GM12878 (cell line): Measurements from ENCODE around the gene NTRK1. TPM values are rescaled to one million over a fixed set of nuclear protein-coding genes. Genes with fewer than 3 reads are reported as not detected.

ENCODE experiments used
- BHLHE40 ChIP-seq, 2 experiments: fragments of 450-650 bp in 1 of 2; IDR thresholded peaks; 2 replicates each; pipeline ENCODE4 v1.6.1; 2011 to 2017; ENCODE audit warnings: low read depth in 2 of 2, borderline replicate concordance in 1 of 2, improper control_type of control experiment in 1 of 2, low read length in 1 of 2, mild to moderate bottlenecking in 1 of 2
- HCFC1 ChIP-seq: fragments of 150-350 bp; IDR thresholded peaks from 2 replicates; pipeline ENCODE4 v1.6.1; 2014; ENCODE audit warnings: low read length
- IRF4 ChIP-seq: IDR thresholded peaks from 2 replicates; pipeline ENCODE4 v1.6.1; 2011; ENCODE audit warnings: low read depth, low read length
- MYC ChIP-seq: IDR thresholded peaks from 2 replicates; pipeline ENCODE4 v1.6.1; 2011; ENCODE audit warnings: mild to moderate bottlenecking, low read length, moderate library complexity, inconsistent platforms; ENCODE audit not compliant: insufficient read depth, insufficient replicate concordance, insufficient read length, severe bottlenecking
- USF1 ChIP-seq: IDR thresholded peaks from 2 replicates; pipeline ENCODE4 v1.6.1; 2011; ENCODE audit warnings: borderline replicate concordance, low read depth, mild to moderate bottlenecking, moderate library complexity, mixed read lengths, low read length; ENCODE audit not compliant: insufficient read depth; ENCODE audit errors: extremely low read length
- ZBTB40 ChIP-seq: fragments of 450-650 bp; IDR thresholded peaks from 2 replicates; pipeline ENCODE4 v1.6.1; 2016; ENCODE audit warnings: mild to moderate bottlenecking, moderate library complexity, borderline replicate concordance
- ZNF217 ChIP-seq: fragments of 450-650 bp; IDR thresholded peaks from 2 replicates; pipeline ENCODE4 v1.6.1; 2017; ENCODE audit warnings: antibody characterized with exemption, mild to moderate bottlenecking
- ZNF274 ChIP-seq: IDR thresholded peaks from one replicate; pipeline ENCODE4 v1.8.0; 2011; ENCODE audit not compliant: insufficient read length, insufficient read depth
- polyA plus RNA-seq, 11 experiments: library from polyadenylated mRNA; depleted of rRNA in 4 of 11; unstranded in 6 of 11; stranded (reverse) in 5 of 11; fragments of >200 nt; fragmentation: Nextera tagmentation in 4 of 11; fragmentation: Illumina TruSeq in 1 of 11; extraction: Ambion mirVana in 4 of 11; extraction: Trizol in 1 of 11; gene quantifications; 1 replicate in 1 of 11; 2 replicates in 10 of 11; pipeline versions ENCODE4 v1.2.1 to v1.2.3, GENCODE V29; 2011 to 2016; ENCODE audit warnings: inconsistent platforms in 2 of 11, missing spikeins in 2 of 11, low read depth in 1 of 11
- total RNA-seq, 4 experiments: library from RNA; depleted of rRNA in 3 of 4; stranded (reverse); fragments of >200 nt in 3 of 4; fragmentation: Illumina TruSeq in 1 of 4; extraction: Trizol in 1 of 4; gene quantifications; 2 replicates each; pipeline versions ENCODE4 v1.2.1 to v1.2.3, GENCODE V29; 2013 to 2021
- TF ChIP-seq, protein P1 (sequence below): fragments of 450-650 bp; formaldehyde crosslinking; IDR thresholded peaks from 2 replicates; pipeline ENCODE4 v1.4.0; 2020; ENCODE audit warnings: mild to moderate bottlenecking, moderate library complexity
- TF ChIP-seq, protein P2 (sequence below): fragments of 450-650 bp; IDR thresholded peaks from 2 replicates; pipeline ENCODE4 v1.6.1; 2017; ENCODE audit warnings: mild to moderate bottlenecking, moderate library complexity

NTRK1 gene
- total and polyA plus RNA-seq, 10 of the 15 experiments (the other 5 are each of a cell fraction or from before 2014, with no cell fraction given) = 0.10 to 0.56 (median 0.40) TPM; not detected in 7

- TF ChIP-seq, protein P1, sequence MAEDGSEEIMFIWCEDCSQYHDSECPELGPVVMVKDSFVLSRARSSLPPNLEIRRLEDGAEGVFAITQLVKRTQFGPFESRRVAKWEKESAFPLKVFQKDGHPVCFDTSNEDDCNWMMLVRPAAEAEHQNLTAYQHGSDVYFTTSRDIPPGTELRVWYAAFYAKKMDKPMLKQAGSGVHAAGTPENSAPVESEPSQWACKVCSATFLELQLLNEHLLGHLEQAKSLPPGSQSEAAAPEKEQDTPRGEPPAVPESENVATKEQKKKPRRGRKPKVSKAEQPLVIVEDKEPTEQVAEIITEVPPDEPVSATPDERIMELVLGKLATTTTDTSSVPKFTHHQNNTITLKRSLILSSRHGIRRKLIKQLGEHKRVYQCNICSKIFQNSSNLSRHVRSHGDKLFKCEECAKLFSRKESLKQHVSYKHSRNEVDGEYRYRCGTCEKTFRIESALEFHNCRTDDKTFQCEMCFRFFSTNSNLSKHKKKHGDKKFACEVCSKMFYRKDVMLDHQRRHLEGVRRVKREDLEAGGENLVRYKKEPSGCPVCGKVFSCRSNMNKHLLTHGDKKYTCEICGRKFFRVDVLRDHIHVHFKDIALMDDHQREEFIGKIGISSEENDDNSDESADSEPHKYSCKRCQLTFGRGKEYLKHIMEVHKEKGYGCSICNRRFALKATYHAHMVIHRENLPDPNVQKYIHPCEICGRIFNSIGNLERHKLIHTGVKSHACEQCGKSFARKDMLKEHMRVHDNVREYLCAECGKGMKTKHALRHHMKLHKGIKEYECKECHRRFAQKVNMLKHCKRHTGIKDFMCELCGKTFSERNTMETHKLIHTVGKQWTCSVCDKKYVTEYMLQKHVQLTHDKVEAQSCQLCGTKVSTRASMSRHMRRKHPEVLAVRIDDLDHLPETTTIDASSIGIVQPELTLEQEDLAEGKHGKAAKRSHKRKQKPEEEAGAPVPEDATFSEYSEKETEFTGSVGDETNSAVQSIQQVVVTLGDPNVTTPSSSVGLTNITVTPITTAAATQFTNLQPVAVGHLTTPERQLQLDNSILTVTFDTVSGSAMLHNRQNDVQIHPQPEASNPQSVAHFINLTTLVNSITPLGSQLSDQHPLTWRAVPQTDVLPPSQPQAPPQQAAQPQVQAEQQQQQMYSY (CRISPR knock-in tag) = no peak
- TF ChIP-seq MYC = no peak
- TF ChIP-seq, protein P2, sequence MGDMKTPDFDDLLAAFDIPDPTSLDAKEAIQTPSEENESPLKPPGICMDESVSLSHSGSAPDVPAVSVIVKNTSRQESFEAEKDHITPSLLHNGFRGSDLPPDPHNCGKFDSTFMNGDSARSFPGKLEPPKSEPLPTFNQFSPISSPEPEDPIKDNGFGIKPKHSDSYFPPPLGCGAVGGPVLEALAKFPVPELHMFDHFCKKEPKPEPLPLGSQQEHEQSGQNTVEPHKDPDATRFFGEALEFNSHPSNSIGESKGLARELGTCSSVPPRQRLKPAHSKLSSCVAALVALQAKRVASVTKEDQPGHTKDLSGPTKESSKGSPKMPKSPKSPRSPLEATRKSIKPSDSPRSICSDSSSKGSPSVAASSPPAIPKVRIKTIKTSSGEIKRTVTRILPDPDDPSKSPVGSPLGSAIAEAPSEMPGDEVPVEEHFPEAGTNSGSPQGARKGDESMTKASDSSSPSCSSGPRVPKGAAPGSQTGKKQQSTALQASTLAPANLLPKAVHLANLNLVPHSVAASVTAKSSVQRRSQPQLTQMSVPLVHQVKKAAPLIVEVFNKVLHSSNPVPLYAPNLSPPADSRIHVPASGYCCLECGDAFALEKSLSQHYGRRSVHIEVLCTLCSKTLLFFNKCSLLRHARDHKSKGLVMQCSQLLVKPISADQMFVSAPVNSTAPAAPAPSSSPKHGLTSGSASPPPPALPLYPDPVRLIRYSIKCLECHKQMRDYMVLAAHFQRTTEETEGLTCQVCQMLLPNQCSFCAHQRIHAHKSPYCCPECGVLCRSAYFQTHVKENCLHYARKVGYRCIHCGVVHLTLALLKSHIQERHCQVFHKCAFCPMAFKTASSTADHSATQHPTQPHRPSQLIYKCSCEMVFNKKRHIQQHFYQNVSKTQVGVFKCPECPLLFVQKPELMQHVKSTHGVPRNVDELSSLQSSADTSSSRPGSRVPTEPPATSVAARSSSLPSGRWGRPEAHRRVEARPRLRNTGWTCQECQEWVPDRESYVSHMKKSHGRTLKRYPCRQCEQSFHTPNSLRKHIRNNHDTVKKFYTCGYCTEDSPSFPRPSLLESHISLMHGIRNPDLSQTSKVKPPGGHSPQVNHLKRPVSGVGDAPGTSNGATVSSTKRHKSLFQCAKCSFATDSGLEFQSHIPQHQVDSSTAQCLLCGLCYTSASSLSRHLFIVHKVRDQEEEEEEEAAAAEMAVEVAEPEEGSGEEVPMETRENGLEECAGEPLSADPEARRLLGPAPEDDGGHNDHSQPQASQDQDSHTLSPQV = no peak
- TF ChIP-seq ZBTB40 = no peak
- TF ChIP-seq USF1 = no peak
- no peak for TF ChIP-seq IRF4
- TF ChIP-seq BHLHE40 (IDR thresholded peaks at IDR 0.05; ENCODE audit: borderline replicate concordance in 1 of 2, low read depth in 2 of 2, low read length in 1 of 2) = no peak
- TF ChIP-seq ZNF274 = no peak
- TF ChIP-seq HCFC1 = no peak
- TF ChIP-seq ZNF217 = no peak
- TF ChIP-seq, all 136 proteins: peak for 0
These were observed 53.8 kb downstream of the NTRK1 start (continued) for GRCh38 chr1:156914440-156914856.
